Left kidney (tissue), 2 donors: Measurements from ENCODE around the gene SLC6A13. TPM values are rescaled to one million over a fixed set of nuclear protein-coding genes. Genes with fewer than 3 reads are reported as not detected.
"Not testable (repeated sequence)": the region's sequence is repeated elsewhere in the genome, so short reads cannot be mapped to it uniquely, and the experiment has no call there.

Experiments
- DNase-seq: peaks from one replicate; pipeline ENCODE4 v3.0.0-alpha.2; 2013
- polyA plus RNA-seq: library from polyadenylated mRNA; unstranded; fragments of 120-200 nt; gene quantifications from one replicate; pipeline ENCODE4 v1.2.1, GENCODE V29; 2013; ENCODE audit not compliant: insufficient read length

The SLC6A13 gene
- polyA plus RNA-seq, 1 donor = 48.9 TPM

DNA sequence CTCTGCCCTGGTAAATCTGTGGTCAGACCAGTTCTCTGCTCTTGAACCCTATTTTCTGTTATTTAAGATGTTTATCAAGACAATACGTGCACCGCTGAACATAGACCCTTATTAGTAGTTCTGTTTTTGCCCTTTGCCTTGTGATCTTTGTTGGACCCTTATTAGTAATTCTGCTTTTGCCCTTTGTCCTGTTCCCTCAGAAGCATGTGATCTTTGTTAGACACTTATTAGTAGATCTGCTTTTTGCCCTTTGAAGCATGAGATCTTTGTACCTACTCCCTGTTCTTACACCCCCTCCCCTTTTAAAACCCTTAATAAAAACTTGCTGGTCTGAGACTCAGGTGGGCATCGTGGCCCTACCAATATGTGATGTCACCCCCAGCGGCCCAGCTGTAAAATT is 26.7 kb downstream of the SLC6A13 start:
- not testable (repeated sequence) for DNase-seq

DNA sequence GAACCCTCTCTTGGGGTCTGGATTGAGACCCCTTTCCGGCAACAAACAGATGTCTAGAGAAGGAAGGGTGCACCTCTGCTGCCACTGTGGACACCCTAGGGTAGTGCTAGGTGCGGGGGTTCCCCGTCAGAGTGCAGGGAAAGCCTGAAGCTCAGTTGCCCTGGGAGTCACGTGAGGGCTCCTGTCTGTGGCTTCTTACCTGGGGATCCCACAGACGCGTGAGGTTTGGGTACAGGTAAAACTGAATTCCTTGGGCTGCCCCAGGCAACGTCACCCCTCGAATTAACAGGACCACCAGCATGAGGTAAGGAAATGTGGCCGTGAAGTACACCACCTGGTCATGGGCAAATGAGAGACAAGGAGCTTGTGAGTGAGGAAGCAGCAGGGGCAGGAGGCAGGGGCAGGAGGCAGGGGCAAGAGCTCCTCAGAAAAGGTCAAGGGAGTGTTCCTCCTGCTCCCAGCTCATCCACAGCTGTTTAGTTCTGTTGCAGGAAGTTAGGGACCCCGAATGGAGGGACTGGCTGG is 27.7 kb downstream of the SLC6A13 start:
- no peak for DNase-seq

DNA sequence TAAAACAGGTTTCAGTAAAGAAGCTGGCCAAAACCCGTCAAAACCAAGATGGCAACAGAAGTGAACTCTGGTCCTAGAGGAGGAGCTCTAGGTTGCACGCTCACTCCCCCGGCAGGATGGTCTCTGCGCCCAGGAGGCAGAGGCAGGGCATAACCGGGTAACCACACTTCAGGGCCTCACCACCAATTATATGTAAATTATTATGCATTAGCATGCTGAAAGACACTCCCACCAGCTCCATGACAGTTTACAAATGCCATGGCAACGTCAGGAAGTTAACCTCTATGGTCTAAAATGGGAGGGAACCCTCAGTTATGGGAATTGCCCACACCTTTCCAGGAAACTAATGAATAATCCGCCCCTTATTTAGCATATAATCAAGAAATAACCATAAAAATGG is 28.6 kb downstream of the SLC6A13 start:
- no peak for DNase-seq

DNA sequence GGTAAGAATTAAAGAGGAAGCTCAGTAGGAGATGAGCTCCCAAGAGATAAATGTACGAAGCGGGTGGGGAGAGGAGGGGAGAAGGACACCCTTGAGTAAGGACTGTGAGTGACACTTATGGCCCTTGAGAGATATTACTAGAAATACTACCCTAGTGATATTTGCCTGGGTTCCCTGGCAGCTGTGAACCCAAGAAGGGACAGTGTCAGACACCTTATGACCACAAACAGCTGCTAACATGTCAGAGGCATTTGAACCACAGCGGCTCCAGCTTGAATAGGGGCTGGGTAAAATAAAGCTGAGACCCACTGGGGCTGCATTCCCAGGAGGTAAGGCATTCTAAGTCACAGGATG is 29.0 kb downstream of the SLC6A13 start:
- no peak for DNase-seq

DNA sequence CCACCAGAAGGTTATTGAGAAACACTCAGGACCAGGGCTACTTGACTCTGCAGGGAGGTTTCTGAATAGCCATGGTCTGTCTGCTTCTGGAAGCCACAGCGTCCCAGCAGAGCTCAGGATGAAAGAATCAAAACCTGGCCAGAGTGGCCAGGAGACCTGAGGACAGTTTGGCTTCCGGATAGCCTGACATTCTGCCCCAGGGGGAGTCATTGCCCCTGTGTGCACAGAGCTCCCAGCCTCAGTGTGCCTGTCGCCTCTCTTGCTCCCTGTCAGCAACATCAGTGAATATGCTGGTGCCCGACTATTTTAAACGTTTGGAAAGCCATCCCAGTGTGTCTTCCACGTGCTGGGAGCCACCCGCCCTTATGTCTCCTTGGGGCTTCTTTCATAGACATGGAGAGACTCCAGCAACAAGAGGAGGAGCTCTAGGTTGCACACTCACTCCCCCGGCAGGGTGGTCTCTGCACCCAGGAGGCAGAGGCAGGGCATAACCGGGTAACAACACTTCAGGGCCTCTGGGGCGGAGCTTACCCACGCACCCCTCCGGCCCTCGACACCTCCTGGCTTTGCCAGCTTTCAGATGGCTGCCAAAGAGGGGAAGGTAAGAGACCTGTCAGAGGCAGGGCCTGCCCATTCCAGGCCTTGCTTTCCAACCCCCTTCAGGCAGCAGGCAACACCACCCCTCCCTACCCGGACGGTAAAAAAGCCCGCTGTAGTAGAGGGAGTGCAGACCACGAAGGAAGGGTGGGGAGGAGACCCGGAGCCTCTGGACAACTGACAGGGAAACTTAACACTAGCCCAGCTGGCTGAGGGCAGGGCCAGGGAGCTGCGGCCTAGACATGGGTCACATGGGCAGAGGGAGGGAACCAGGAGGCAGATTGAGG is 29.7 kb downstream of the SLC6A13 start:
- no peak for DNase-seq

DNA sequence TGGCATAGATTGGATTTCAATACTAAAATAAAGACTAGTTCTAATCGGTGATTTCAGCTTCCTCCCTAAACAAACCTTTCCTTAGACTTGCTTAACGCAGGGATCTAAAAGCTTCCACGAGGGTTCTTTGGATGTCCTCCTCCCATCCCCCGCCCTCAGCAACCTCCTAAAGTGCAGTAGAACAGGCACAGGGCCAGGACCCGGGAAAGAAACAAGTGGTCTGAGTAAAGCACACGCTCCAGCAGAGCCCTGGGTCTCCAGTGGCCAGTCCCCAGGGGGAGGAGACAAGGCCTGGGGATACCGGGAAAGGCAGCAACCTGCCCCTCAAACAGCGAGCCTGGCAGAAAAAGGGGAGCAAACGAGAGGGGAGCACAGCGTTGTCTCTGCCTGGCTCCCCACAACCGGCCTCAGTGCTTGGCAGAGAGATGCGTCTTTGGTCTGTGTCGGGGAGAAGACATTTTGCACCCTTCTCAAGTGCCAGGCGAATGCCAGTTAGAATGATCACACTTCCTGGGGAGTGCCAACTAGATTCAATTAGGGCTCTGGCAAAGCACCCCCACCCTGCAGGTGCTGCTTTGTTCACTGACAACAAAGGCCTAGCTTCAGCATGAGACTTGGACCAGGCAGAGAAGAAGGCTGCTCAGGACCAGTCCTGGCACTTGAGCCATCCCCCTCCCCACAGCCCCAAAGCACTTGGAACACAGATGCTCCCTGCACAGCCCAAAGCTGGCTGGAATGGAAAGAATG is 31.5 kb downstream of the SLC6A13 start:
- DNase-seq = no peak

DNA sequence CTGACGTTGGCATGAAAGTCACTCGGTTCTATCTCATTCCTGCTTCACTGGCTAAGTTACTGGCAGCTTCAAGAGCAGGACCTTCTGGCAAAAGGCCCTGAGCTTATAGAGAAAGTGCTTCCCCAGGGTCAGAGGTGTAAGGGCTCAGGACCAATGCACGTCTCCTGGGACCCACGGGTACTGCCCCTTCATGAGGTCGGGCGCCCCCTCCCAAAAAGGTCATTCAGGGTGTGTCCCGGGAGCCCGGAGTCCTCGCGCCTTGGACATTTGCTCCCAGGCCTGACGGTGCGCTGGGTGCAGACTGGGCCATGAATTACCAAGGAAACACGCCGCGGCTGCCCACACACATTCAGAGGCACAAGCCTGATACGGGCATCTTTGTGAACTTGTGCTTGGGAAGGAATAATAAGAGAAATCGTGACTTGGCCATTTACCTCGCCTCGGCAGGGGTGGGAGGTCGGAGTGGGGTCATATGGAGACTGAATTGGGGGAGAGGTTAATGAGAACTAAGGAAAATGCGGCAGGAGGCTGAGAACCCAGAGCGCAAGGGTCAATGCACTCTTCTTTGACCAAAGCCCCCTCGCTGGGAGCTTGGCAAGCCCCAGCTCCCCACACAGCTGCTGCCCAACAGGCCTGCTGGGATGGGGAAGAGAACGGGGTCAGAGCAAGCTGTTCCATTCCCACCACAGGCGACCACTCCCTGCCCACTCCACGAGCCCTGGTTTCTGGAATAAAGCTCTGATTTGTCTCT is 33.0 kb downstream of the SLC6A13 start:
- DNase-seq = no peak

DNA sequence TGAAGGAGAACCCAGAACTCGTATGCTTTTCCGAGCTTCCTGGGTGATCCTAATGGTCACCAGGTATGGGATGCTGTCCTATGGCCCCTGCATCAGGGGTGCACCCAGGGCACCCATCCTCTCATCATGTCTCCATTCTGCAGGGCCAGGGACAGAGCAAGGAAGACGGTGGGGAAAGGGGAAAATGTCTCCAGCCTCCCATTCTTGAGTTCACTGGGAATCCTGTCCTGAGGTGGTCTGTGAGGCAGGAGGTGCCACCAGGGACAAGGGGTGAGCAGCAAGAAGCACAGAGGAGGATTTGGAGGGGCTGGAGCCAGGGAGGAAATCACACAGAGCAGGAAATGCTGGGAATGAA is 33.8 kb downstream of the SLC6A13 start:
- no peak for DNase-seq

DNA sequence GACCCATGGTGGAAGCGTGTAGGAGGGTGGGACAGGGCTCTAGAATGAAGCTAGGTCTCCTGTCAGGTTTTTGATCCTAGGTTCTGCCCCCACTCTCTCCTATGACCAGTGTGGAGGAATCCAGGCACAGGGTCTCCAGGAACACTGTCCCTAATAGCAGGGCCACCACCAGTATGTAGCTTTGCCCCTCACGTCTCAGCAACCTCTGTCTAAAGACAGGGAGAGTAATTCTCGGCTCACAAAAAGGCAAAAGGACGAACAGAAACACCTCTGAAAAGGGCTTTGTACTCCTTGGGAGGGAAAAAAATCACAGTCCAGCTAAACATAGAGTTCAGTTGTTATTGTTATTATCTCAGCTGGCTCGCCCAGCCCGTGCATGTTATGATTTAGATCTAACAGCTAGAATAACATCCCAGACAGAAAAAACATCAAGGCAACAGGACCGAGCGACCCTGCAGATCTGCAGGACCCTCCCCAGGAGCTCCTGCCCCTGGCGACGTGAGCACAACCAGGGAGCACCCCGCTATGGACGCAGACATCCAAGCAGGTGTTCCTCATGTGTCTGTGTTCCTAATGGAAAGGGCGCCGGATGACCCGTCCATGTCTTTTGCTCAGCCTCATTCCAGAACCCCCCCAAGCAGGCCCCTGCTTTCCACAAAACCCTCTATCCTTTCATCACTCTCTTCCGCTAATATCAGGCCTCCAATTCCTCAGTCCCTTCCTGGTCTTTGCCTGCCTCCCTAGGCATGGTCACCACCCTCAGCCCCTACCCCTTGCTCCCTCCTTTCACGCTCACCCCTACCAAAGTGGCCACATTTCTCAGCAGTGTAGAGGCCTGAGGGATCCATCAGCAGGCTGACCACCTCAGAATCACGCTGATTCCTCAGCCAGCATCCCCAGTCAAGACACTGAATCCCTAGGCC is 34.5 kb downstream of the SLC6A13 start:
- DNase-seq = no peak

DNA sequence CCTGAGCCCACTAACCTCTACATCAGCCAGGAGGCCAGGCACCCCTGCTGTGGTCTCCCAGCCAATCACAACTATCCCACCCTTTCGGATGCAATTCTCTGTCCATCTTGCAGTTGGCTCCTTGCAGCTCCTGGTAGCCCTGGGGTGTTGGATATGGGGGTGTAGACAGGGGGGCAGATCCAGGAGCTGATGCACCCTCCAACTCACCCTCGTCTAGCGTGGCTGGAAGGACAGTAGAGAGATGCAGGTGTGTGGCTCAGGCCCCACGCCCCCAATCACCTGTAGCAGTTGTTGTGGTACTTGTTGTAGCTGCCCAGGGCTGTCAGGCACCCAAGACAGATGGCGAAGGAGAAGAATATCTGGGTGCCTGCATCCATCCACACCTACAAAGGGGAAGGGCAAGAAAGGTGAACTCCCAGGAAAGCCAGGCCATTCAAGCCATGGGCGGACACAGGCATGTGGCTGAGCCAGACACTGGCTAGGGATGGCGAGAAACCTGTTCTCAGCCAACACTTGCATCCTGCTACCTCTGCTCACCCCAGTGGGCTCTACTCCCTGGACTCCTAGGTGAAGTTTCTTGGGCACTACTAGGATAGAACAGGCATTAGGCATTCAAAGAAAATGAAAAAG is 35.2 kb downstream of the SLC6A13 start:
- DNase-seq = no peak

DNA sequence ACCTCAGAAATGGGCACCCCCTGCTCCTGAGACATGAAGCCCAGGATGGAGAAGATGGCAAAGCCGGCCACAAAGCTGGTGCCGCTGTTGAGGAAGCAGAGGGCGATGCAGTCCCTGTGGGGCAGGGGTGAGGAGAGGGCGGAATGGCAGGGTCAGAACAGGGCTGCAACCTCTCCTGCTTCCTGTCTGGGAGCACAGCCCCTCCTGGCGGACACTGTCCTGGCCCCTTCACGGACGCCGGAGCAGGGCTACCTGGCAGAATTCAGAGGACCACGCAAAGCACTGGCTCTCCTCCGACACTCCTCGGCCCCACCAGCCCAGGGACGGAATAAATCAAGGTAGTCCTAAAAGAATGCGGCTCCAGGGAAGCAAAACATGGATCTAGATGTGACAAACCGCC is 36.2 kb downstream of the SLC6A13 start:
- no peak for DNase-seq

DNA sequence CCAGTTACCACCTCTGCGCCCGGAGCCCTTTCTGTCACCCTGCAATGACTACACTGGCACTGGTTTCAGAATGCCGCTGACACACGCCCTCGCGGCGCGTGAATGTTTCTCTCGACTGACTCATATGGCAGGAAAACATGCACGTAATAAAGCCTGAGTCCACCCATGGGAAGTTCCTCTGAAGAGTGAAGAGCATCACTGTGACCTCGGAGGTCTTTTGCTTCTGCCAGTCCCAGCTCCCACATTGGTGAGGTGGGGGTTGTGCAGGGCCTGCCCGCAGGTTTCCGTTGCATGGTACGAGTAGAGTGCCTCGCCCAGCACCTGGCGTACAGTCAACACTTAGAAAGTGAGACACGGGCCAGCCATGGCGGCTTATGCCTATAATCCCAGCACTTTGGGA is 37.6 kb downstream of the SLC6A13 start:
- DNase-seq = no peak

DNA sequence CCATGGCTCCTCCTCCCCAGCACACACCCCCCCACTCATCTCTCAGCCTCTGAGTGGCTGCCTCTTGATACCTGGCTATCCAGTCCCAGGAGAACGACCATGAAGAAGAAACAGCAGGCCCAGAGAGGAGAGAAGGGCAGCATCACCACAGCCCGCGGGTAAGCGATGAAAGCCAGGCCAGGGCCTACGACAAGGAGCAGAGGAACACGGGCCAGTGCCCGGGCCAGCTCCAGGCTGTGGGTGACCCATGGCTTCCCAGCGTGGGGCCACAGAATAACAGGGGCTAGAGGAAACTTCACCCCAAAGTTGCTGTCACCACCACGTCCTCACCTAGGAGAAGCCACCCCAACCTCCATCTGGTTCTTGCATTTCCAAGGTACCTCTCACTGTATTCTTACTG is 38.3 kb downstream of the SLC6A13 start:
- DNase-seq = no peak

DNA sequence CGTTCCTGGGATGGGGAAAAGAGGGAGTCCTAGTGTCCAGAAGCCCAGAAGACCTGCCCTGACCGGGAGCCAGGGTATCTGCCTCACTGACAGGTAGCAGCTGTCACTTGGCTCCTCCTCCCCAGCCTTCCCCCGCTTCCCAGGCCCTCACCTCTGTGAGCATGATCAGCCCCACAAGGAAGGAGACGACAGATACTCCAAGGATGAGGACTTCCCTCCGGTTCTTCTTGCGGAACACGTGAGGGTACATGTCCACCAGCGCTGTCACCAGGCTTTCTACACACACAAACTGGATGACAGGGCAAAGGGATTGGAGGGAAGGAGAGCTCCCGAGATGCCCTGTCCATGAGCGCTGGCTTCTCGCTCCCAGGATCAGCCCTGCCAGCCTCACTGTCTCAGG is 38.8 kb downstream of the SLC6A13 start:
- DNase-seq = no peak

DNA sequence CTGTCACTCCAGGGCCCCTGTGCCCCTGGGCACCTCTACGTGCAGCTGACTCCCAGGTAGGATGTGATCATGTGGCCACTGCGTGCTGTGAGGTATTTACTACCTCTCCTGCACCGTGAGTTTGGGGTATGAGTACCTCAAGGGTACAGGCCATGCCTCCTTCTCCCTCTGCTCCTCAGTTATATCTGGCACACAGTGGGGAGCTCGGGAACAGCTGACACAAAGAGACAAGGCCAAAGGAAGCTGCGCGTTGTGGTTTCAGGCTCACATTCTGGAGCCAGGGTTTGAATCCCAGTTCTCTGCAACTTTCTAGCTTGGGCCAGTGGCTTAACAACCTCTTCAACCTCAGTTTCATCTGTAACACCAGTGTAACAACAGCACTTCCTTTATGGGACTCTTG is 40.9 kb downstream of the SLC6A13 start:
- DNase-seq = no peak

DNA sequence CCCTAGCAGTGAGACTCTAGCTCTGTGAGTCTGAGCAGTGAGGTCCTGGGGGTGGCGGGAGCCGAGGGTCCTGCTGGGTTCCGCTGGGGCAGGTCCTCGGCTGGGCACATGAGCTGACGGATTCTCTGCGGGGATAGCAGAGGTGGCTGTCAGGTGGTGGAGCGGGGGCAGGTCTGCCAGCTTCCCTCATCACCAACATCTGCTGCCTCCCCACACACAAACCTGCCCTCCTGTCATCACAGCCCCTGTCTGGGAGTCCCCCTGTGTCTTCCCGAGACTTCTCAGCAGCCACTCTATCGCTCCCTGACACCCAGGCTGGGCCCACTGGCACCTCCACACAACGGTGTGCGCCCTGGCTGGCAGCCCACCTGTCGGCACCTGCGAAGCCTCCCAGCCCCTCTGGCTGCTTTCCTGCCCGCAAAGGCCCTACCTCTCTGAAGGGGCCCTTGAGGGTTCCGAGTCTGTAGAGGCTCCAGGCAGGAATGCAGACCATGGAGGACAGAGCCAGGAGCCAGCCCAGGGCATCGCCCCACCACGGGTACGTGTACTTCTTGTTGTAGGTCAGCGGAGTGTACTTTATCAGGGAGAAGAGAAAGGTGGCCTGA is 41.6 kb downstream of the SLC6A13 start:
- no peak for DNase-seq

DNA sequence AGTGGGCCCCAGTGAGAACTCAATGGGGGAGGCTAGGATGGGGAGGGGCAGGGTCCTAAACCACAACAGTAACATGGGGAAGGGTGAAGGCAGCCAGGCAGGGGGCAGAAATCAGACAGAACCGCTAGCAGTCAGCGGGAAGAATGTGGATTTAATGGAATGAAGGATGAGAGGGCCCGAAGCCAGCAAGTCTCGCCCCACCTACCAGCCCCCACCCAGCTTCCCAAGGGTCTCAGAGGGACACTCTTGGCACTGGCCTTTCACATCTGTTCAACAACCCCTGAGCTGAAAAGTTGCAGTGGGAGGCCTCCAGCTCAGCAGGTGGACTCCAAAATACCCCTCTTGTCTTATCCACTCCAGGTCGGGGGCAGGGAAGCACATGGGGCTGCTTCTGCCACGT is 42.1 kb downstream of the SLC6A13 start:
- no peak for DNase-seq

DNA sequence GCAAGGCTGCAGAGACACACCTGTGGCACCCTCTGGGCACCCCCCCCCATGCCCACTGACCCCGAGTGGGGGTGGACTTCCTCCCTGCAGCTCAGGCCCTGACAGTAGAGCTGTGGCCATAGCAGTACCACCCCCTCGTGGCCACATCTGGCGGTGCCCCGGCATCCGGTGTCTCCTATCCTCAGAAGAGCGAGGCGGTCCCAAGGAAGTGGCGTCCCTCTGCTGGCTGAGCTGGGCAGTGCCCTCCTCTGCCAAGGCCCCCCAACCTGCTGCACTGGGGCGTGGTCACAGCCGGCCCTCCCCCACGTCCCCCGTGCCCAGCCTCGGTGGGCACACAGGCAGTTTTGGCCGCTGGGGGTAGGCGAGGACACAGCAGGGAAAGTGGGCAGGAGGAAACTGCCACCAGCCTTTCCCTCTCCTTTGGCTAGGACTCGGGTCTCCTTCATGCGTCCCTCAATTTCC is 42.7 kb downstream of the SLC6A13 start:
- DNase-seq = no peak

DNA sequence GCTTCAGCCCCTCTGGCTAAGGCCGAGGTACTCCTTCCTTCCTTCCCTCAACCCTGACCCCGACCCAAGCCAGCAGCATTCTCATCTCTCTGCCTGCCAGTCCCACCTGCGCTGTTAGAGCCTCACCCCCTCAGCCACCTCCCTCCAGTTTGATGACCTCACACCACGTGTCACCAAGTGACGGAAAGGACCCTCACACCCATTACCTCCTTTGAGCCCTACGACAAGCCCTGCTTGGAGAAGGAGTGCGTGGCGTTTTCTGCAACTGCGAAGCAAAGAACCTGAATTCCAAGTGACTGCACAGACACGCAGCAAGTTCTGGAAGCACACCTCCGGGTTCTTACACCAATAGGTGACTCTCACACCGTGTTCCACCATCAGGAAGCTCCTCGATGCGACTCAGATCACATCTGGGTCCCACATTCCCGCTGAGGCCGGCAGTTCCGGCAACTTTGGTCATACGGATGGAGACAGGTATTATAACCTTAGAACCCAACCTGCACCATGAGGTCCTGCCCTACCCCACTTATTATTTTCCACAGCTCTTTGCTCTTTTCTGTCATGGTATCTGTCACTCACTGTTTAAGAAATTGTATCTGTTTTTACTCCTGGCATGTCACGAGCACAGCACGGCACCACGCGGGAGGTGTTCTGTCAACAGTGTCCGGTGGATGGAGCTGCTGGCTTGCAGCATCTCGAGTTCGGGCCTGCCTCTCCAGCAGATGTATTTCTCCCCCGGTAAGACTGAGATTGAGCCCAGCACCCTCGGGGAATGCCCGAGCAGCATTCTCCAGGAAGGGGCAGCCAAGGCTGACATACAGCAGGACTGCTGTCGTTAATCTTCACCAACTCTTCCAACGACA is 43.7 kb downstream of the SLC6A13 start:
- no peak for DNase-seq

DNA sequence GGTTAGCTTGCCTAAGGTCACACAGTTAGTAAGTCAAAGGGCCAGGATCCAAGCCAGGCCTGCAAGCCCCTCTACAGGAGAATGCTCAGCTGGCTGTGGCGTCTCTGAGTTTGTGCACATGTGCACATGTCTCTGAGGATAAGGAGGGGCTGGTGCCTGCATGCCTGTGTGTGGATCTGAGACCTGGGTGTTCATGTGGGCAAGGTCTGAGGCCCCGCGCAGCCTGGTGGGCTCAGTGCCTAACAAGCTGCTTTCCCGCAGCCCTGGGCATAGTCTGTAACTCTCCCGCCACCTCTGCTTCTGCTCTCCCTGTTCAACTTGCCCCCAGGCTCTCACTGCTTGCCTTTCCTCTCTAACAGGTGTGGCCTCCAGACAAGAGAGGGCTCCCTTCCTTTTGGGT is 44.4 kb downstream of the SLC6A13 start:
- DNase-seq = no peak
